Uterus (tissue), 2 donors: ENCODE measurements around the gene TTC39B.

ENCODE experiments used
- CTCF ChIP-seq, 4 experiments: fragments of 200-600 bp in 2 of 4; fragments of 450-650 bp in 2 of 4; sonication (generic) in 2 of 4; IDR thresholded peaks; one replicate each; pipeline ENCODE4 v1.5.1; 2016 to 2019; ENCODE audit warnings: antibody characterized with exemption in 4 of 4, mild to moderate bottlenecking in 2 of 4, moderate library complexity in 1 of 4
- POLR2A ChIP-seq, 2 donors: fragments of 450-650 bp; IDR thresholded peaks; one replicate each; pipeline ENCODE4 v1.6.1; 2016; ENCODE audit warnings: antibody characterized with exemption in 2 of 2, mild to moderate bottlenecking in 1 of 2, moderate library complexity in 1 of 2

DNA sequence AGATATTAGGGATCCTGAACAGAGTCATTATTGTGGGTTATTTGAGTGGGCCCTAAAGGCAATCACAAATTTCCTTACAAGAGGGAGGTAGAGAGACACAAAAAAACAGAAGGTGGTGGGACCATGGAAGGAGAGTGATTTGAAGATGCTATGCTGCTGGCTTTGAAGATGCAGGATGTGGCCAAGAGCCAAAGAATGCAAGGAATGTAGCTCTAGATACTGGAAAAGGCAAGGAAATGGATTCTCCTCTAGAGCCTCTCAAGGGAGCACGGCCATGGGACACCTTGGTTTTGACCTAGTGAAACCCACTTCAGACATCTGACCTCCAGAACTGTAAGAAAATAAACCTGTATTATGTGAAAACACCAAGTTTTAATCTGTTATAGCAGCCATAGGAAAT is 53.8 kb downstream of the TTC39B start:
- TF ChIP-seq CTCF (IDR thresholded peaks at IDR 0.05): no peak
- no peak for TF ChIP-seq POLR2A (IDR thresholded peaks at IDR 0.05)
